GM19397 (cell line): Measurements from ENCODE around the gene C16orf54.
"Not testable (repeated sequence)": the region's sequence is repeated elsewhere in the genome, so short reads cannot be mapped to it uniquely, and the experiment has no call there.

ENCODE experiments used
- ATAC-seq: cut with Tn5 transposase; IDR thresholded peaks from one replicate; pipeline ENCODE4 v1.9.1; 2021; ENCODE audit warnings: mild to moderate bottlenecking, moderate library complexity; ENCODE audit not compliant: unreplicated experiment

Gene C16orf54

DNA sequence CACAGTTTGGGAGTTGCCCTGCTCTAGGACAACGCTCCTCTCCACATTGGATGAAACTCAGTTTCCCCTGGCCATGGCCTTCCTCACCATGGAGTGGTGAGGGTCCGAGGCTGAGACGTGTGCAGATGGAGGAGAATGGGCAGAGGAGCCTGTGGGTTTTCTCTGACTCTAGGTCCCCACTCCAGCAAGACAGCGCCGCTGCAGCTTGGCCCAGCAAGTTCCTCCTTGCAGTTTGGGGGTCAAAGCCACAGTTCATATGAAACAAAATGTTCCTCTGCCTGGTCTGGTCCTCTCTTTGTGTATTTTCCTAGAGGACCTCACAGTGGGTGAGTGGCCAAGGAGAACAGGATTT is 2.3 kb downstream of the C16orf54 start:
- no peak for ATAC-seq

DNA sequence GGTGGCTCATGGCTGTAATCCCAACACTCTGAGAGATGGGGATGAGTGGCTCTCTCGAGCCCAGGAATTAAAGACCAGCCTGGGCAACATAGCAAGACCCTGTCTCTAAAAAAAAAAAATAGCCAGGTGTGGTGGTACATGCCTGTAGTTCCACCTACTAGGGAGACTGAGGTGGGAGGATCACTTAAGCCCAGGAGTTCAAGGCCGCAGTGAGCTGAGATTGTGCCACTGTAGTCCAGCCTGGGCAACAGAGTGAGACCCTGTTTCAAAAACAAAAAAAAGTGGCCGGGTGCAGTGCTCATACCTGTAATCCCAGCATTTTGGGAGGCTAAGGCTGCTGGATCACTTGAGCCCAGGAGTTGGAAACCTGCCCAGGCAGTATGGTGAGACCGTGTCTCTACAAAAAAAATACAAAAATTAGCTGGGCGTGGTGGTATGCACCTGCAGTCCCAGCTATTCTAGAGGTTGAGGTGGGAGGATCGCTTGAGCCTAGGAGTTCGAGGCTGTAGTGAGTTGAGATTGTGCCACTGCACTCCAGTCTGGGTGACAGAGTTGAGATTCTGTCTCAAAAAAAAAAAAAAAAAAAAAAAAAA is 3.0 kb downstream of the C16orf54 start:
- no peak for ATAC-seq

DNA sequence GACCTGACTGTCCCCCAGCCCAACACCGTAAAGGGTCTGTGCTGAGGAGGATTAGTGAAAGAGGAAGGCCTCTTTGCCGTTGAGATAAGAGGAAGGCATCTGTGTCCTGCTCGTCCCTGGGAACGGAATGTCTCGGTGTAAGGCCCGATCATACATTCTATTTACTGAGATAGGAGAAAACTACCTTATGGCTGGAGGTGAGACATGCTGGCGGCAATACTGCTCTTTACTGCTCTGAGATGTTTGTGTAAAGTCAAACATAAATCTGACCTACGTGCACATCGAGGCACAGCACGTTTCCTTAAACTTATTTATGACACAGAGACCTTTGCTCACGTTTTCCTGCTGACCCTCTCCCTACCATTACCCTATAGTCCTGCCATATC is 5.2 kb downstream of the C16orf54 start:
- ATAC-seq: not testable (repeated sequence)

DNA sequence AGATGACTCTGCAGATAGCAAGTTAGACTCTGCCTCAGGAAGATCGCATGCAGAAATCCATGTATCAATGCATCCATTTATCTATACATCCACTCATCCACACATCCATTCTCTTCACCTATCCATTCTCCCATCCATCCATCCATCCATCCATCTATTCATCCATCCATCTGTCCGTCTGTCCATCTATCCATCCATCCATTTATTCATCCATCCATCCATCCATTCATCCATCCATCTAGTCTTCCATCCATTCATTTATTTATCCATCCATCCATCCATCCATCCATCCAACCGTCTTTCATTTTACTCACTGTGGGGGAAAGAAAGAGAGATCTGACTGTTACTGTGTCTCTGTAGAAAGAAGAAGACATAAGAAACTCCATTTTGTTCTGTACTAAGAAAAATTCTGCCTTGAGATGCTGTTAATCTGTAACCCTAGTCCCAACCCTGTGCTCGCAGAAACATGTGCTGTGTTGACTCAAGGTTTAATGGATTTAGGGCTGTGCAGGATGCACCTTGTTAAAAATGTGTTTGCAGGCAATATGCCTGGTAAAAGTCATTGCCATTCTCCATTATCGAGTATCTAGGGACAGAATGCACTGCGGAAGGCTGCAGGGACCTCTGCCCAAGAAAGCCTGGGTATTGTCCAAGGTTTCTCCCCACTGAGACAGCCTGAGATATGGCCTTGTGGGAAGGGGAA is 5.7 kb downstream of the C16orf54 start:
- not testable (repeated sequence) for ATAC-seq

DNA sequence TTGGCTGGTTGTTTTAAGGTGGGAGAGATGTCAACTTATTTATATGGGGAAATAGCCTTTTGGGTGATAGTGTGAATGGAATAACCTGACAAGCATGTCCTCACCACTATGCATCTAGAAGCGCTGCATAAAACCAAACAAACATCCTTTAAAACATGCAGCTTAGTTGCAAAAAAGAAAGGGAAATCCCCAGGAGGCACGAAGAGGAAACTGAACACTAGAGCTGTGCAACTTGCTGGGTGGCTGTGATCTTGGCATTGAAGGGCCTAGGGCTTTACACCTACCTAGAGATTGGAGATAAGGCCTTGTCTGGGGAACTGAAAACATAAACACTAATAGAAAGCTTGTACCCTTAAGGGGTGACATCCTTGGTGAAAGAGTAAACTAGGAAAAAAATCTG is 7.3 kb downstream of the C16orf54 start:
- no peak for ATAC-seq

DNA sequence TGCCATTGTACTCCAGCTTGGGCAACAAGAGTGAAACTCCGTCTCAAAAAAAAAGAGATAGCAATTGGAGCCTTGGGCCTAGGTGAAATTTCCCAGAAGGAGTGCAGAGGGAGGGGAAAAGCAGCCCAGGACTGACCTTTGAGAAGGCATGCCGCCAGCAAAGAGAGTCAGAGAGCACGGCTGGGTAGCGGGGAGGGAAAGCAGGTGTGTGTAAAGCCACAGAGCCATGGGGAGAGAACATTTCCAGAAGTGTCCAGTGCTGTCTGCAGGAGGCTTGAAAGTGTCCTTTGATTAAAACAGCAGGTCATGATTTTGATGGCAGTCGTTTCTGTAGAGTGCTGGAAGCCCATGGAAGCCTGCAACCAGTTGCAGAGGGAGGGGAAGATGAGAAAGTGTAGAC is 8.1 kb downstream of the C16orf54 start:
- no peak for ATAC-seq

DNA sequence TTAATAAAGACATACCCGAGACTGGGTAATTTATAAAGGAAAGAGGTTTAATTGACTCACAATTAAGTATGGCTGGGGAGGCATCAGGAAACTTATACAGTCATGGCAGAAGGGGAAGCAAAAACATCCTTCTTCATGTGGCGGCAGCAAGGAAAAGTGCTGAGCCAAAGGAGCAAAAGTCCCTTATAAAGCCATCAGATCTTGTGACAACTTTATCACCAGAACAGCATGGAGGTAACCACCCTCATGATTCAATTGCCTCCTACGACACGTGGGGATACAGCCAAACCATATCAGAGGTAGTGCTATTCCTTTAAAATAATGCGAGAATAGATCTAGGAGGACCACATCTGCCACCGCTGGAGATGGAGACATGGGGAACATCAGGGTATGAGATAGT is 9.0 kb downstream of the C16orf54 start:
- no peak for ATAC-seq

DNA sequence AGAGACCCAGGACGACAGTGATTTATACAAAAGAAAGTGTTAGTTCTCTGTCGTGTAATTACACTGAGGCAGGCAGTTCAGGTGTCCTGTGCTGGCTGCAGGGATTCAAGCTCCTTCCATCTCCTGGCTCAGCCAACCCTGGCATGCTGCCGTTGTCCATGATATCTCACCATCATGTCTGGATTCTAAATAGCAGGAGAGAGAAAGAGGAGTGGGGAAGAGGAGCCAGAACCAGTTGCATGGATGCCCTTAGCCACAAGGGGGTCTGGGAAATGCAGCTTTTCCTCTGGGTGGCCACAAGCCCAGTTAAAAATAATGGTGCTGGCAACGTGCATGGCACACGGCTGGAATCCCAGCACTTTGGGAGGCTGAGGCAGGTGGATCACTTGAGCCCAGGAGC is 9.7 kb downstream of the C16orf54 start:
- ATAC-seq: no peak

DNA sequence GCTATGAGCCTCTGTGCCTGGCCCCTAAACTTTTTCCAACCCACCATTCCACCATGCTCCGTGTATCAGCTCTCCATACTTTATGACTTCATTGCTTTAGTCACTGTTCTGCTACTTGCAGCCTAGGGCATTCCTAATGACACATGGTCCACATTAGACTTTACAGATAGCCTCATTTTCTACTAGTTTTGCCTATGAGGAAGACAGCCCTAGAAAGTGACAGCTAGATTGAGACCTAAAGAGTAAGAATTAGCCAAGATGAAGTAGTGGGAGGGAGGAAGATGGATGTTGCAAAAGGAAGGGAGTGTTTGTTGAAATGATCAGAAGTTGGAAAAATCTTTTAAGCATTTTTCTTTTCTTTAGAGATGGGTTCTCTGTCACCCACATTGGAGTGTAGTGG is 11.0 kb downstream of the C16orf54 start:
- ATAC-seq: no peak

DNA sequence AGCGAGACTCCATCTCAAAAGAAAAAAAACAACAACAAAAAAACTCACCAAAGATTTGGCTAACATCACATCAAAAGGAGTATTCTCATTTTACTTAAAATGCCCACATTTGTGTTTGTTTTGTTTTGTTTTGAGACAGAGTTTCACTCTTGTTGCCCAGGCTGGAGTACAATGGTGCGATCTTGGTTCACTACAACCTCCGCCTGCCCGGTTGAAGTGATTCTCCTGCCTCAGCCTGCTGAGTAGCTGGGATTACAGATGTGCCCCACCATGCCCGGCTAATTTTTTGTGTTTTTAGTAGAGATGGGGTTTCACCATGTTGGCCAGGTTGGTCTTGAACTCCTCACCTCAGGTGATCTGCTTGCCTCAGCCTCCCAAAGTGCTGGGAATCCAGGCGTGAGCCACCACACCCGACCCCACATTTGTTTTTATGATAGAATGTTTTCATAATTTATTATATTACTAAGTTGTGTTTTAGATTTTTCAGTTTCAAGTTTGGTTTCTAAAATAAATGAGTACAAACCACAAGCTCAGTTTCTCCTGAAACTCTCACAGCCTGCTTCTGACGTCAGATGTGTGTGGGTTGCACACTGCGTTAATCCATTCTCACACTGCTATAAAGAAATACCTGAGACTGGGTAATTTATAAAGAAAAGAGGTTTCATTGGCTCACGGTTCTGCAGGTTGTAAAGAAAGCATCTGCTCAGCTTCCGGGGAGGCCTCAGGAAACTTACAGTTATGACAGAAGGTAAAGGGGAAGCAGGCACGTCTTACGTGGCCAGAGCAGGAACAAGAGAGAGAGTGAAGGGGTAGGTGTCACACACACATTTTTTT is 13.8 kb downstream of the C16orf54 start:
- ATAC-seq: not testable (repeated sequence)

DNA sequence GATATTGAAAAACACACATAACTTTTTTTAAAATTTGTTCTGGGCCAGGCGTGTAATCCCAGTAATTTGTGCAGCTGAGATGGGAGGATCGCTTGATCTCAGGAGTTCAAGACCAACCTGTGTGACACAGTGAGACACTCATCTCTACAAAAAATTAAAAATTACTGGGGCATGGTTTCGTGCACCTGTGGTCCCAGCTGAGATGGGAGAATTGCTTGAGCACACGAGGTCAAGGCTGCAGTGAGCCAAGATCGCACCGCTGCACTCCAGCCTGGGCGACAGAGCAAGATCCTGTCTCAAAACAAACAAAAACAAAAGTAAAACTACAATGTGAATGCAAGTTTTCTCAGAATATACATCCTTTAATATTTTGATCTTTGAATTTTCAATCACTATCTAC is 15.1 kb downstream of the C16orf54 start:
- ATAC-seq: no peak

DNA sequence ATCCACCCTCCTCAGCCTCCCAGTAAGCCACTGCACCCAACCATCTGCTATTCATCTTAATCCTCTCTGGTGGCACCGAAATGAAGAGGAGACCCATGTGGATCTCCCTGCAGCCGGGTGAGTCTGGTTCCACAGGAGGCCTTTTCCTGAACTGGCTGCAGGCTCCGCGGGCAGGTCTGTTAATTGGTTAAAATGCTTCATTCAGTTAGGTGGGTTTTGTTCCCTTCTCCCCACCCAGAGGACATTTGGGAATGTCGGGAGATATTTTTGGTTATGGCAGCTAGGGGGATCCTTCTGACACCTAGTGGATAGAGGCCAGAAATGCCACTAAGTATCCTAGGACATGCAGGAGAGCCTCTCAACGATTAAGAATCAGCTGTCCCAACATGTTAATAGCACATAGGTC is 16.7 kb downstream of the C16orf54 start:
- no peak for ATAC-seq

DNA sequence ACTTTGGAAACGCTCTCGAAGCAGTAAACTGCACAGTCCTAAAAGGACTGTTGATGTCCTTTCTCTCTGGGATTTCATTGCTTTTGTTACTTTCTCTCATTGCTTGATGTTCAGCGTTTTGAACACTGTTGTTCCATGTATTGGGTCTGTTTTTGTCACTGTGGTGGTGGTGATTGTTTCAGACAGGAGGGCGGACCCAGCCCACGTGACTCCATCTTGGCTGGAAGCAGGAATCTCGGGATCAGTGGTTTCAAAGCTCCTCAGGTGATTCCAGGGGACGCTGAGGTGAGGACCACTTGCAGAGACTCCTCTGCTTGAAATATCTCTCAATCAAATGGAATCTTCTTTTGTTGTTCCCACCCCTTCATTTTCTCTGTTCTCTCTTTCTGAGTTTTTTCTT is 18.3 kb downstream of the C16orf54 start:
- ATAC-seq: no peak

DNA sequence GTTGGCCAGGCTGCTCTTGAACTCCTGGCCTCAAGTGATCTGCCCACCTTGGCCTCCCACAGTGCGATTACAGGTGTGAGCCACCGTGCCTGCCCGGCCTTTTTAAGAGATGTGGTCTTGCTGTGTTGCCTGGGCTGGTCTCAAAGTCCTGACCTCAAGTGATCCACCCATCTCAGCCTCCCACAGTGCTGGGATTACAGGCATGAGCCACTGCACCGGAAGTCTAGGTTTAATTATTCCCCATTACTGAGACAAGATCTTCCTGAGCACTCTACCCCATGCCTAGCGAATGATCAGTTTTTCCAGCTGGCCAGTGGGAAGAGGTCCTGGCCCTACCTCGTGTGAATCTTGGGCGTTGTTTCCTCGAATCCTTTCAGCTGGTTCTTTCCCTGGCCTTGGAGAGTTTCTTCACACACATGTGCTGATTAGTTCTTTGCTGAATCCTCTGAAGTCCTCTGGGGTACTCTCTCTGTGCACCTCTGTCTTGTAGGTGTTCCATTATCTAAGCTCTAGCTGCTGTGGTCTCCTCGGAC is 18.9 kb downstream of the C16orf54 start:
- ATAC-seq: no peak

DNA sequence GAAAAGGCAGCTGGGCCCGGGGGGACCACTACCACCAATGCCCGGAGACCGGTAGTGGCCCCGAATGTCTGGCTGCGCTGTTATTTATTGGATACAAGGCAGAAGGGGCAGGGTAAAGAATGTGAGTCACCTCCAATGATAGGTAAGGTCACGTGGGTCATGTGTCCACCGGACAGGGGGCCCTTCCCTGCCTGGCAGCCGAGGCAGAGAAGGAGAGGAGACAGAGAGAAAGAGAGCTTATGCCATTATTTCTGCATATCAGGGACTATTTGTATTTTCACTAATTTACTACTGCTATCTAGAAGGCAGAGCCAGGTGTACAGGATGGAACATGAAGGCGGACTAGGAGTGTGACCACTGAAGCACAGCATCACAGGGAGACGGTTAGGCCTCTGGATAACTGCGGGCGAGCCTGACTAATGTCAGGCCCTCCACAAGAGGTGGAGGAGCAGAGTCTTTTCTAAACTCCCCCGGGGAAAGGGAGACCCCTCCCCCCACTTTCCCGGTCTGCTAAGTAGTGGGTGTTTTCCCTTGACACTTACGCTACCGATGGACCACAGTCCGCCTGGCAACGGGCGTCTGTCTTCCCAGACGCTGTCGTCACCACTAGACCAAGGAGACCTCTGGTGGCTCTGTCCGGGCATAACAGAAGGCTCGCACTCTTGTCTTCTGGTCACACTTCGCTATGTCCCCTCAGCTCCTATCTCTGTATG is 24.5 kb downstream of the C16orf54 start:
- ATAC-seq: not testable (repeated sequence)

DNA sequence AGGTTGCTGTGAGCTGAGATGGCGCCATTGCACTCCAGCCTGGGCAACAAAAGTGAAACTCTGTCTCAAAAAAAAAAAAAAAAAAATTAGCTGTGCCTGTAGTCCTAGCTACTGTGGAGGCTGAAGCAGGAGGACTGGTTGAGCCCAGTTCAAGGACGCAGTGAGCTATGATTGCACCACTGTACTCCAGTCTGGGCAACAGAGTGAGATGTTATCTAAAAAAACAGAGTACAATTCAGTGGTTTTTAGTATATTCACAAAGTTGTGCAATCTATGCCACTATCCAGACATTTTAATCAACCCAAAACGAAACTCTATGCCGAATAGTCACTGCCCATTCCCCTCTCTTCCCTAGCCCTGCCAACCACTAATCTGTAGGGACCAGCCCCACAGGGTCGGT is 25.1 kb downstream of the C16orf54 start:
- ATAC-seq: no peak

DNA sequence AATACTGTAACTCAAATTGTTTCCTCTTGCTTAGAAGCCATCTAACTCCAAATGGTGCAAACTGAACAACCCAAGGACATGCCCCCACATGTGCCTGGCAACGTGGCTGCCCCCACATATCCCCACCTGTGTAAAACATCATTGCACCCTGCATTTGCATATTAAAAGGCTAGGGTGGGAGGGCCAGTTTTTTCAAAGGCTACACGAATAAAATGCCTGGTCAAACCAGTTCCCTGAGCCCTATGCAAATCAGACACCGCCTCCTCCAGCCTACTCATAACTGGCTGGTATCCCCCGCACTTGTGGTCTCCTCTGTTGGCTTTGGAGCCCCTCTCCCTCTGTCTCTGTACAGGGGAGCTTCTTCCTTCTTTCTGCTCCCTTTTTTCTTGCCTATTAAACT is 26.7 kb downstream of the C16orf54 start:
- ATAC-seq: no peak

DNA sequence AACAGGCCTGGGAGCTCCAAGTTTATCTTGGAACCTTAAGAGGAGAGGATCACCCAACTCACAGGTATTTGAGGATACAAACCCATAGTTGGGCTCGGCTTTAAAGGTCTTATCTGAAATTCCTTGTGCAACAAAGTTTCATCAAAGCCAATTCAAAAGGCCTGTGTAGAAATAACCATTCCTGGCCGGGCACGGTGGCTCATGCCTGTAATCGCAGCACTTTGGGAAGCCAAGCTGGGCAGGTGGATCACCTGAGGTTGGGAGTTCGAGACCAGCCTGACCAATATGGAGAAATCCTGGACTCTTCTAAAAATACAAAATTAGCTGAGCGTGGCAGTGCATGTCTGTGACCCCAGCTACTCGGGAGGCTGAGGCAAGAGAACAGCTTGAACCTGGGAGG is 28.7 kb downstream of the C16orf54 start:
- ATAC-seq: no peak

DNA sequence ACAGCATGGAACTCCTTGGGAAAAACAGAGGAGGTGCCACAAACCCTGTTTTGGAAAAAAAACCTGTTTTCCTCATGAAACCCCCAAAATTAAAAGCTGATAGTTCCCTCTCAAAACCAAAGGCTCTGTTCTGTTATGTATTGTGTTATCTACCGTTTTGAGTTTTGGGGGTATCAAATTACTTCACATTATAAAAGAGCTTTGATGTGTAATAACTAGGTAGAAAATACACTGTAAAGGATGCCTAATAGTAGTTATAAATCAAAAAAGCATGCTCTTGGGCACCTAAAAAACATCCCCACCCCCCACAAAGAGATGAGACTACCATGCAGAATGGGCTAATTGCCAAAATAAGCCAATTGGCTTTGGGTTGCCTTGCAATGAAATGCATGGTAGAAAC is 30.8 kb downstream of the C16orf54 start:
- ATAC-seq: no peak

DNA sequence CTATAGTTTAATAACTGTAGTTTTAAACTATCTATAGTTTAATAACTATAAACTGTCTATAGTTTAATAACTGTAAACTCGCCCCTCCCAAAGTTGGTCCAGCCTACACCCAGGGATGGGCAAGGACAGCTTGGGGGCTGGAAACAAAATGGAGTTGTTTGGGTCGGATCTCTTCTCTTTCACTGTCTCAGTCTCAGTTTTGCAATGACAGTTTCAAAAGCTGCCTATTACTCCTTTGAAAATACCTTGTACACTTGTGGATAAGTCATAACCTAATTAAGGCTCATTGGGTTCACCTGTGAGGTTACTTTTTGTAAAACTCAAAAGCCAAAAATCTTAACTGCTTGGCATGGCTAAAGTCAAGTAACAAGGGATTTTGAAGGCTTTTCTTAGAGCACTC is 31.4 kb downstream of the C16orf54 start:
- no peak for ATAC-seq

DNA sequence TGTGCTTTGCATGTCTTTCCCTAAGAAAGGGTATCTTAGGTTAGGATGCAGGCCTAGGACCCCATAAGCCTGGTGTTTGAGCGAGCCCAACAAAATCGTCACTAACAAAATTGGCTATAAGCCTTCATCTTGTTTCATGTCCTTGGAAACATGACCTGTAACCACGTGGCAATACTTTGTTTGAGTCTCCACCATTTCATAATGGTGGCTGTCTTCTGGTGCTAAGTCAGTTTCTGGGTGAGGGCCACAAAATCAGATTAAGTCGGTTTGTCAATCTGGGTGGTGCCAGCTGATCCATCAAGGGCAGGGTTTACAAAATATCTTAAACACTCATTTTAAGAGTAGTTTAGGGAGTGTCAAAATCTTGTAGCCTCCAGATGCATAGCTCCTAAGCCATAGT is 33.0 kb downstream of the C16orf54 start:
- no peak for ATAC-seq
